Stomach smooth muscle (tissue), 2 donors: ENCODE data around the gene RPS28.
"Not testable (repeated sequence)": the region's sequence is repeated elsewhere in the genome, so short reads cannot be mapped to it uniquely, and the experiment has no call there.

ENCODE experiments used
- H3K27ac ChIP-seq: one replicate; pipeline ENCODE4 v1.7.0; 2013; ENCODE audit warnings: mild to moderate bottlenecking, low read length, inconsistent platforms
- H3K27me3 ChIP-seq, 2 donors: one replicate each; pipeline ENCODE4 v1.7.0; 2013; ENCODE audit warnings: low read length in 2 of 2; ENCODE audit not compliant: insufficient read depth in 2 of 2, control insufficient read depth in 1 of 2
- H3K36me3 ChIP-seq, 2 donors: one replicate each; pipeline ENCODE4 v1.7.0; 2013; ENCODE audit warnings: low read length in 2 of 2; ENCODE audit not compliant: control insufficient read depth in 2 of 2, insufficient read depth in 2 of 2
- H3K4me1 ChIP-seq: one replicate; pipeline ENCODE4 v1.7.0; 2013; ENCODE audit warnings: low read length; ENCODE audit not compliant: control insufficient read depth, insufficient read depth
- H3K4me3 ChIP-seq, 2 donors: one replicate each; pipeline ENCODE4 v1.7.0; 2013; ENCODE audit warnings: low read length in 2 of 2
- H3K9ac ChIP-seq, 2 donors: one replicate each; pipeline ENCODE4 v1.7.0; 2013; ENCODE audit warnings: low read length in 2 of 2, mild to moderate bottlenecking in 1 of 2
- H3K9me3 ChIP-seq, 2 donors: one replicate each; pipeline ENCODE4 v1.7.0; 2013; ENCODE audit warnings: low read length in 2 of 2; ENCODE audit not compliant: control insufficient read depth in 2 of 2
- donor health status: healthy.
- donor health status: Pancreatic carcinoma.

RPS28 gene

GRCh38 chr19:8307965-8308866 is 13.1 kb upstream of the RPS28 start, which contains the start of gene CD320:
CD320 (minus strand) TSS chr19:8308358; CDS start chr19:8308290, 68 bp downstream.
- Histone ChIP-seq H3K9ac (peak within 1 kb of the TSS; percentile 24 to 60), H3K9me3 (no peaks in the 10 kb centered on the region), H3K27me3 (no peaks in the 10 kb centered on the region), H3K36me3 (peaks cover 4 to 19% of the 10 kb centered on the region in 2 donors), H3K4me3 (peak within 1 kb of the TSS; percentile 61 to 84), H3K27ac (no peak within 1 kb of the TSS), H3K4me1 (peaks cover 22% of the 10 kb centered on the region)

GRCh38 chr19:8308891-8309291 is 12.4 kb upstream of the RPS28 start:
- Histone ChIP-seq H3K9ac (no peak overlapping the region), H3K4me3 (peak overlapping the region in 1 of 2 donors; percentile 84), H3K9me3 (no peaks in the 10 kb centered on the region), H3K36me3 (peaks cover 4 to 22% of the 10 kb centered on the region in 2 donors), H3K27ac (no peak overlapping the region), H3K27me3 (no peaks in the 10 kb centered on the region), H3K4me1 (peaks cover 22% of the 10 kb centered on the region)

- Histone ChIP-seq H3K9ac (no peak overlapping the region), H3K36me3 (peaks cover 9 to 33% of the 10 kb centered on the region in 2 donors), H3K9me3 (no peaks in the 10 kb centered on the region), H3K27me3 (no peaks in the 10 kb centered on the region), H3K4me3 (no peak overlapping the region), H3K27ac (no peak overlapping the region), H3K4me1 (peaks cover 22% of the 10 kb centered on the region)
These were observed 10.8 kb upstream of the RPS28 start for GRCh38 chr19:8310342-8311055.

GRCh38 chr19:8311461-8312260 is 9.6 kb upstream of the RPS28 start:
- Histone ChIP-seq H3K4me1 (peaks cover 22% of the 10 kb centered on the region), H3K9ac (no peak overlapping the region), H3K27me3 (no peaks in the 10 kb centered on the region), H3K9me3 (no peaks in the 10 kb centered on the region), H3K36me3 (peaks cover 14 to 38% of the 10 kb centered on the region in 2 donors), H3K4me3 (no peak overlapping the region), H3K27ac (no peak overlapping the region)

- not testable (repeated sequence) for H3K4me3 ChIP-seq, H3K9me3 ChIP-seq, H3K27ac ChIP-seq, H3K4me1 ChIP-seq, H3K27me3 ChIP-seq, H3K9ac ChIP-seq
- peaks cover 14 to 34% of the 10 kb centered on the region in 2 donors for H3K36me3 ChIP-seq
These were observed 6.2 kb upstream of the RPS28 start for GRCh38 chr19:8314981-8315640.

- Histone ChIP-seq H3K4me3 (no peak overlapping the region), H3K9ac (no peak overlapping the region), H3K4me1 (peaks cover 10% of the 10 kb centered on the region), H3K9me3 (no peaks in the 10 kb centered on the region), H3K27me3 (no peaks in the 10 kb centered on the region), H3K27ac (no peak overlapping the region), H3K36me3 (peaks cover 11 to 26% of the 10 kb centered on the region in 2 donors)
These were observed 4.8 kb upstream of the RPS28 start for GRCh38 chr19:8316351-8317125.

GRCh38 chr19:8318835-8319234 is 2.5 kb upstream of the RPS28 start:
- not testable (repeated sequence) for H3K4me3 ChIP-seq, H3K27me3 ChIP-seq, H3K27ac ChIP-seq, H3K9me3 ChIP-seq, H3K9ac ChIP-seq
- Histone ChIP-seq H3K4me1 (peaks cover 22% of the 10 kb centered on the region), H3K36me3 (peaks cover 15 to 25% of the 10 kb centered on the region in 2 donors)

GRCh38 chr19:8319807-8320520 is 1.3 kb upstream of the RPS28 start:
- peak overlapping the region; percentile 98 to 99 for H3K9ac ChIP-seq
- peaks cover 22% of the 10 kb centered on the region for H3K4me1 ChIP-seq
- no peak overlapping the region for H3K27ac ChIP-seq
- no peaks in the 10 kb centered on the region for H3K27me3 ChIP-seq
- no peaks in the 10 kb centered on the region for H3K9me3 ChIP-seq
- H3K36me3 ChIP-seq: peaks cover 13 to 18% of the 10 kb centered on the region in 2 donors
- H3K4me3 ChIP-seq: peak overlapping the region; percentile 95 to 99

GRCh38 chr19:8320564-8321066 is 681 bp upstream of the RPS28 start:
- H3K9ac ChIP-seq: peak overlapping the region; percentile 98 to 99
- H3K9me3 ChIP-seq: no peaks in the 10 kb centered on the region
- no peaks in the 10 kb centered on the region for H3K27me3 ChIP-seq
- peaks cover 22% of the 10 kb centered on the region for H3K4me1 ChIP-seq
- H3K4me3 ChIP-seq: peak overlapping the region; percentile 95 to 99
- H3K36me3 ChIP-seq: peaks cover 10 to 14% of the 10 kb centered on the region in 2 donors
- peak overlapping the region; percentile 88 for H3K27ac ChIP-seq
